ENCODE data around the gene ANKRD11.

The ANKRD11 gene

GRCh38 chr16:89293276-89294143, 196.9 kb downstream of the ANKRD11 start:
- DNase-seq, result no peak

DNA sequence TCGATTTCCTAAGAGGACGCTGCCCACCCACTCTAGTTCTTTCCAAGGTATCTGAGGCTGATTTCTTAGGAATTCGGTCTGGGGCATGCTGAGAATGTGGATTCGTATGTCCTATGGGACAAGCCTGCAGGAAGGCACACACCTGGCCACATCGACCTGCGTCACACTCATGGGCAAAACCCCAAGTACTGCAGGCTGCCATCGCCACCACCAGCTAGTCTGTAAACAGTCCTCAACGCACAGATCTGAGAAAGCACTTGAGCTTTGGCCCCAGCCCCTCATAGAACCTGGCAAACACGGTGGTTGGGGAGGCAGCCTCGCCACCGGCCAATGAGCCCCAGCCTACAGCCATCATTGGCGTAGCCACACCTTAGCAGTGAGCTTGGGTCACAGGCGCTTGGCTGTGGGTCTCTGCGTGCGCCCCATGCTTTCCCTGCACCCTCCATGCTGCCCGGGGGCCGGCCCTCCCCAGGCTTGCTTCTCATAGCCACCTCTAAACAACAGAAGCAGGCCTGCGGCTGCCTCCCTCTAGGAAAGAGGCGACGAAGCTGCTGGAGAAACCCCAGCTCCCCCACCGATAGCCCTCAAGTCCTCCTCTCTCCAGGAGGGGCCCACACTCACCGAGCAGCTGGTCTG, 197.8 kb downstream of the ANKRD11 start:
- DNase-seq, result no peak

DNA sequence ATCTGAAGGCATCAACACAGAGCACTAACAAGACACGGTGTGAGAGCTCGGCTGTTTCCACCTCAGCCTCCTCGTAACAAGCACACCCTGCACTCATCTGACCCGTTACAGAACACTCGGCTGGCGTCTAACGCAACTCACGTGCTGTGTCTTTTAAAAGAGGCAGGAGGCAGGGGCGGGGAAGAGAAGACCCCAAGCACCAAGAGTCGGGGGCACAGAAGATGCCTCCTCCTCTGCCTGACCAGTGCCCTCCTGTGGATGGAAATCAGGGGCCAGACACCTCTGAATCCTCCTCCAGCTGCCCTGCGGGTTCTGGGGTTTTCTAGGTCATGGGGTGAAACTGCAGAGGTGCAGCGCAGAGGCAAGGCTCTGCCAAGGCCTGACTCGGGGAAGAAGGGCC, 198.6 kb downstream of the ANKRD11 start:
- no peak for DNase-seq

DNA sequence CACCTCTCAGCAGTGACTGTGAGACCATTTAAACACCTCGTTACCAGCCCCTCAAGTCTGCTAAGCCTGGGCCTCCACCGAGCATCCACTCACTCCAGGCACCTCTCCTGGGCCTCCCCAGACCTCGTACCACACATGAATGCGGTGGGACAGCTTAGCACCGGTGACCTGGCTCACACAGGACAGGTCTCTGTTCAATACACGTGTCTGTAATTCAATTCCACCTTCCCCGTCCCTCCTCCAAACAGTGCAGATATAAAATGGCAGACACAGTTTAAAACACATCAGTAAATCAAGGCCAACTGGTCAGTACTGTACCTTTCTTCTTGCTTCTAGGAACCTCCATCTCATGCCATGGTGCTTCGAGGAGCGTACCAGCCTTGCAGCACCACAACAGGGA, 199.0 kb downstream of the ANKRD11 start:
- DNase-seq, result no peak

GRCh38 chr16:89290887-89291286, 199.5 kb downstream of the ANKRD11 start:
- no peak for DNase-seq

- no peak for DNase-seq
These were observed 199.9 kb downstream of the ANKRD11 start for GRCh38 chr16:89290472-89290871.

DNA sequence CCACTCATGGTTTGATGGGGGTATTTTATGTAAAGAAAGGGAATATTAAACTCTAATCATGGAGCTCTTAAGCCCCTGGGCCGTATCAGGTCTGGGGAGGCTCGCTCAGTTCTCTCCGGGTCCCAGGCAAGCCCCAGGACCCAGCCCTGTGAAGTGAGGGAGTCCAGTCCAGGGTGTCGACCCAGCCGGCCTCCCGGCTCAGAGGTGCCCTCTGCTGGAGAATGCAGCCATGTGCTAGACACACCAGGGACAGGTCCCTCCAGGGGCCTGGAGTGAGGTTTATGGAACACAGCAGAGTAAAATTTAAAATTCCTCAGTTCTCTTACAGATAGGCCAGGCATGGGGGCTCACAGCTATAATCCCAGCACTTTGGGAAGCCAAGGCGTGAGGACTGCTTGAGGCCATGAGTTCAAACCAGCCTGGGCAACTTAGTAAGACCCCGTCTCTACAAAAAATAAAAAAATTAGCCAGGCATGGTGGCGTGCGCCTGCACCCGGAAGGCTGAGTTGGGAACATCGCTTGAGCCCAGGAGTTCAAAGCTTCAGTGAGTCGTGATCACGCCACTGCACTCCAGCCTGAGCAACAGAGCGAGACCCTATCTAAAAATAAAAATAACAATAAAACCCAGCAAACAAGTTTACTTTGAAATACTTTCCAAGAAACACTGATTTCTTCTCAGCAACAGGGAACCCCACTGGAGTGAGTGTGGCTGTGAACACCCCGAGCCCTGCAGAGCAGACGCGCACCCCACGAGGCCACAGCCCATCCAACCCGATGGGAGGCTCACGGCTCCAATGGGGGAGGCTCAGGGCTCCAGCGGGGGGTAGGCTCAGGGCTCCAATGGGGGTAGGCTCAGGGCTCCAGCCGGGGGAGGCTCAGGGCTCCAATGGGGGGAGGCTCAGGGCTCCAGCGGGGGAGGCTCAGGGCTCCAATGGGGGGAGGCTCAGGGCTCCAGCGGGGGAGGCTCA, 200.6 kb downstream of the ANKRD11 start:
- peak; percentile 82 to 83 for DNase-seq

GRCh38 chr16:89288966-89289365, 201.4 kb downstream of the ANKRD11 start:
- DNase-seq, result no peak

DNA sequence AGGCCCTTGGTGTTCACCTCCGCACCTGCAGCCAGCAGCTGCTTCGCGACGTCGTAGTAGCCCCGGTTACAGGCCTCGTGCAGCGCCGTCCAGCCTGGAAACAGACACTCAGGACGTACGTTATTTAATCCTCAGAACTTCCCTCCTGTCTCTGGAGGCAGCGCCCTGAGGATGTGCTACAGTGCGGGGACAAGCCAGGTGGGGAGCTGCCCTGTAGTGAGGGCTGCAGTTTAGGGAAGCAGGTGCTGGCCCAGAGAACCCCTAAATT, 201.8 kb downstream of the ANKRD11 start:
- no peak for DNase-seq

DNA sequence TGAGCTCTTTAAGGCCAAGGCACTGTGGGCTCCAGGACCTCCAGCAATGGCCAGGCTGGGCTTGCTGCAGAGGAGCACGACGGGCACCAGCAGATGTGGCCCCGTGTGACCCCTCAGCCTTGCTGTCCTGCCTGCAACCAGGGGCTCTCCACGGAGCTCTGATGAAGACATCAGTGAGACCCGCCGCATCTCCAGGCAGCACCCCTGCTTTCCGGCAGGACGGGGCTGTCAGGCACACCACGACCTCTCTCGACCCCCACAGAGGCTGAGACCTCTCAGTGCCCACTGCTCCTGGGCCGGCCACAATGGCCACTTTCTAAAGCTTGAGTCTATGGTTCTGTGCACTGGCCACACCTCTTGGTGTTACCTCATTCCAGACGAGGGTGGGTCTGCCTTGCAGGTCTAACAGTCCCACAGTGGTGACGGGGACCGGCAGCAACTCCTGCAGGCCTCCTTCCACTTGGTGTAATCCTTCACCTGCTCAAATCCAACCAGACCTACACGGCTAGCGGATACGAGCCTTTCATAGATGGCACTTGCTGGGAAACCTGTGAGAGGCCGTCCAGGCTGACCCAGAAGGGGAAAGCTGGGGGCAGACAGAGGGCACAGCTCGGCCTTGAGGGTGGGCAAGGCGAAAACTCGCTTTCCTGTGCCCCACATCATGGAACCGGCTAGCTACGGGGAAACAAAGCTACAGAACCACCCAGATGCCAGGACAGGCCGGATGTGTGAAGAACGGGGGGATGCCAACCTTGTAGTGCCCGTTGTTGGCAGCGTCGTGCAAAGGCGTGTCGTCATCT, 202.4 kb downstream of the ANKRD11 start:
- no peak for DNase-seq

GRCh38 chr16:89286096-89286495, 204.3 kb downstream of the ANKRD11 start:
- no peak for DNase-seq

GRCh38 chr16:89285381-89285780, 205.0 kb downstream of the ANKRD11 start:
- DNase-seq, result no peak

GRCh38 chr16:89283449-89283848, 206.9 kb downstream of the ANKRD11 start:
- DNase-seq, result no peak

DNA sequence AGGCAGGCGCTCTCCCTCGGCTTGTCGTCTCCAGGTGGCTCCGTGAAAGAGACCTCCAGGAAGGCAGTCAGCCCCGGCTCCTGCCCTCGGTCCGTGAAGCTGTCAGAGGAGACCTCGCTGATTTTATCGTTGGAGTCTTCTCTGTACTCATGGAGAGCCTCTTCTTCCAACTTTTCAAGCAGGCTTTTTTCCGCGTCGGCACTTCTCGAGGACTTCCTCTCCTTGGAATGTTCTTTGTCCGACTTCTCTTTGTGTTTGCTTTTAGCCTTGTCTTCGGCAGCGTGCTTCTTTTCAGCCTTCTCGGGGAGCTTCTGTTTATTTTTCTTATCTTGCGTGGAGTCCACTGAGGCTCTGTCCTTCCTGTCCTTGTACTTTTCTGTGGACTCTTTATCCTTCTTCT, 207.8 kb downstream of the ANKRD11 start:
- DNase-seq, result no peak

- DNase-seq, result no peak
These were observed 208.5 kb downstream of the ANKRD11 start for GRCh38 chr16:89281829-89282228.

GRCh38 chr16:89281189-89281577, 209.2 kb downstream of the ANKRD11 start:
- no peak for DNase-seq

DNA sequence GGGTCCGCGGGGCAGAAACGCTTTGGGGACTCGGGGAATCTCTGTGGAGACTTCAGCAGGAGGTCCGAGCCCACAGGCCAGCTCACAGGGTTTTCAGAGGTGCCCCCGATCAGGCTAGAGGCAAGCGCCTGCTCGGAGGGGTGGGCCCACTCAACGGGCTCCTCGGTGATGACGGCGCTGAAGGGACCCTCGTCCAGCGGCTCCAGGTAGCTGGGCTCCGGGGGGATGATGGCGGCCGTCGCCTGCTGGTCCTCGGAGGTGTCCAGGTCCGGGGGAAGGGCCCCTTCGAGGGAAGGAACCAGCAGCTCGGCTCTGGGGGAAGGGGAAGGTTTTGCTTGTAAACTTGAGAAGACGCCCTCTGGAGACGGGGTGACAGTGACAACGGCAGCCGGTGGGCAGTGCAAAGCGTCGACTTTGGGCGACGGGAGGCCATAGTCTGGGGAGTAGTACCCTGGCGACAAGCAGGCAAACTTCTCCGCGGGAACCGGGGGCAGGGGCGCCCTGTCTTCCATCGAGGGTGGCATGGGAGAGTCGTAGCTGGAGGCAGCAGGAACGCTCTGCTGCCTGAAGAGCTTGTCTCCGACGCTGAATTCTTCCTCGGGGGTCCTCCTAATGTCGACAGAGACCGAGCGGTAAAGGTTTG, 209.7 kb downstream of the ANKRD11 start:
- DNase-seq, result no peak

- no peak for DNase-seq
These were observed 210.5 kb downstream of the ANKRD11 start for GRCh38 chr16:89279666-89280481.

GRCh38 chr16:89278441-89279240, 211.7 kb downstream of the ANKRD11 start:
- DNase-seq, result no peak

- DNase-seq, result no peak
These were observed 212.6 kb downstream of the ANKRD11 start for GRCh38 chr16:89277641-89278341.
